Measurements from ENCODE around the gene IL20RA. TPM values are rescaled to one million over a fixed set of nuclear protein-coding genes. Genes with fewer than 3 reads are reported as not detected.

IL20RA gene
- total RNA-seq, 1 donor from 2014 or later: 21.9 TPM

GRCh38 chr6:137087902-137088301, 43.1 kb upstream of the IL20RA start:
- TF ChIP-seq POLR2A (IDR thresholded peaks at IDR 0.05): no peak
- TF ChIP-seq POLR2AphosphoS5 (IDR thresholded peaks at IDR 0.05; ENCODE audit: insufficient read depth in 1 of 2, low read depth in 1 of 2): no peak
- no peak for TF ChIP-seq CTCF (IDR thresholded peaks at IDR 0.05)
- intact Hi-C loops (cut with DNase I): no loop called here
- H3K4me3 ChIP-seq: no peak overlapping the region
- no peak for DNase-seq (ENCODE audit: extremely low spot score in 2 of 2)
- H3K27me3 ChIP-seq: no peaks in the 10 kb centered on the region
- H3K36me3 ChIP-seq: no peaks in the 10 kb centered on the region
- no peaks in the 10 kb centered on the region for H3K4me1 ChIP-seq
- H3K9me3 ChIP-seq: no peaks in the 10 kb centered on the region
- H3K27ac ChIP-seq: no peak overlapping the region

GRCh38 chr6:137086031-137086430, 41.3 kb upstream of the IL20RA start:
- no peaks in the 10 kb centered on the region for H3K9me3 ChIP-seq
- DNase-seq (ENCODE audit: extremely low spot score in 2 of 2): no peak
- no peaks in the 10 kb centered on the region for H3K4me1 ChIP-seq
- H3K27ac ChIP-seq: no peak overlapping the region
- no peak for TF ChIP-seq POLR2AphosphoS5 (IDR thresholded peaks at IDR 0.05; ENCODE audit: insufficient read depth in 1 of 2, low read depth in 1 of 2)
- no peak for TF ChIP-seq CTCF (IDR thresholded peaks at IDR 0.05)
- H3K4me3 ChIP-seq: no peak overlapping the region
- H3K27me3 ChIP-seq: no peaks in the 10 kb centered on the region
- intact Hi-C loops (cut with DNase I): no loop called here
- H3K36me3 ChIP-seq: no peaks in the 10 kb centered on the region

- Histone ChIP-seq H3K4me3 (no peak overlapping the region), H3K9me3 (no peaks in the 10 kb centered on the region), H3K4me1 (no peaks in the 10 kb centered on the region), H3K27me3 (no peaks in the 10 kb centered on the region), H3K27ac (no peak overlapping the region), H3K36me3 (no peaks in the 10 kb centered on the region)
- intact Hi-C loops (cut with DNase I): no loop called here
- TF ChIP-seq POLR2A (IDR thresholded peaks at IDR 0.05) (no peak), CTCF (IDR thresholded peaks at IDR 0.05) (no peak), POLR2AphosphoS5 (IDR thresholded peaks at IDR 0.05; ENCODE audit: insufficient read depth in 1 of 2, low read depth in 1 of 2) (no peak)
- DNase-seq (ENCODE audit: extremely low spot score in 2 of 2): no peak
Measured at GRCh38 chr6:137084865-137085617, 40.3 kb upstream of the IL20RA start.

- H3K36me3 ChIP-seq: no peaks in the 10 kb centered on the region
- H3K4me3 ChIP-seq: no peak overlapping the region
- H3K4me1 ChIP-seq: no peaks in the 10 kb centered on the region
- no peaks in the 10 kb centered on the region for H3K27me3 ChIP-seq
- no peaks in the 10 kb centered on the region for H3K9me3 ChIP-seq
- TF ChIP-seq POLR2A (IDR thresholded peaks at IDR 0.05) (no peak), CTCF (IDR thresholded peaks at IDR 0.05) (no peak), POLR2AphosphoS5 (IDR thresholded peaks at IDR 0.05; ENCODE audit: insufficient read depth in 1 of 2, low read depth in 1 of 2) (no peak)
- no peak overlapping the region for H3K27ac ChIP-seq
- intact Hi-C loops (cut with DNase I): no loop called here
- DNase-seq (ENCODE audit: extremely low spot score in 2 of 2): no peak
Measured at GRCh38 chr6:137084090-137084489, 39.3 kb upstream of the IL20RA start.

GRCh38 chr6:137081997-137082396, 37.2 kb upstream of the IL20RA start:
- intact Hi-C loops (cut with DNase I): no loop called here

More at GRCh38 chr6:137081997-137082396, 37.2 kb upstream of the IL20RA start:
- DNase-seq (ENCODE audit: extremely low spot score in 2 of 2): no peak
- H3K4me3 ChIP-seq: no peak overlapping the region
- H3K27me3 ChIP-seq: no peaks in the 10 kb centered on the region
- no peak for TF ChIP-seq POLR2A (IDR thresholded peaks at IDR 0.05)
- TF ChIP-seq POLR2AphosphoS5 (IDR thresholded peaks at IDR 0.05; ENCODE audit: insufficient read depth in 1 of 2, low read depth in 1 of 2): no peak
- TF ChIP-seq CTCF (IDR thresholded peaks at IDR 0.05): no peak
- no peaks in the 10 kb centered on the region for H3K9me3 ChIP-seq
- no peaks in the 10 kb centered on the region for H3K36me3 ChIP-seq
- H3K27ac ChIP-seq: no peak overlapping the region
- no peaks in the 10 kb centered on the region for H3K4me1 ChIP-seq

Measured in vagina (tissue), 2 donors.